Peyer's patch (tissue), 4 donors: ENCODE results near the gene HEPACAM2. TPM values are rescaled to one million over a fixed set of nuclear protein-coding genes. Genes with fewer than 3 reads are reported as not detected.

ENCODE experiments used
- DNase-seq, 3 donors: peaks; one replicate each; pipeline ENCODE4 v3.0.0-alpha.2; 2017 to 2019
- H3K27ac ChIP-seq, 4 donors: fragments of 200-600 bp; sonication (generic); one replicate each; pipeline ENCODE4 v1.5.1; 2016 to 2019
- H3K27me3 ChIP-seq, 2 donors: fragments of 200-600 bp; sonication (generic); one replicate each; pipeline ENCODE4 v1.5.1; 2019
- H3K36me3 ChIP-seq, 3 donors: fragments of 200-600 bp; sonication (generic); one replicate each; pipeline ENCODE4 v1.5.1; 2016 to 2019
- H3K4me1 ChIP-seq, 4 donors: fragments of 200-600 bp; sonication (generic); one replicate each; pipeline ENCODE4 v1.5.1; 2016 to 2019
- H3K4me3 ChIP-seq, 4 donors: fragments of 200-600 bp; sonication (generic); 1 replicate in 3 of 4; 2 replicates in 1 of 4; pipeline ENCODE4 v1.5.1; 2016 to 2019; ENCODE audit warnings: mild to moderate bottlenecking in 1 of 4
- H3K9me3 ChIP-seq, 4 donors: fragments of 200-600 bp; sonication (generic); one replicate each; pipeline ENCODE4 v1.5.1; 2016 to 2019; ENCODE audit warnings: mild to moderate bottlenecking in 1 of 4
- POLR2A ChIP-seq, 2 donors: fragments of 450-650 bp; IDR thresholded peaks; one replicate each; pipeline ENCODE4 v1.5.1; 2017; ENCODE audit warnings: antibody characterized with exemption in 2 of 2, mild to moderate bottlenecking in 2 of 2, moderate library complexity in 2 of 2
- total RNA-seq, 4 donors: library from RNA; depleted of rRNA; stranded (reverse); fragments of >200 nt; gene quantifications; one replicate each; pipeline ENCODE4 v1.1.0, GENCODE V29; 2016
- TF ChIP-seq, protein P1 (sequence below), 6 experiments: fragments of 450-650 bp in 4 of 6; fragments of 200-600 bp in 2 of 6; sonication (generic) in 1 of 6; IDR thresholded peaks; one replicate each; pipeline ENCODE4 v1.5.1; 2017 to 2019; ENCODE audit warnings: antibody characterized with exemption in 6 of 6, mild to moderate bottlenecking in 3 of 6, moderate library complexity in 1 of 6

HEPACAM2 gene
- total RNA-seq, 4 donors from 2014 or later, result 19.0 to 59.4 (median 28.4) TPM

DNA sequence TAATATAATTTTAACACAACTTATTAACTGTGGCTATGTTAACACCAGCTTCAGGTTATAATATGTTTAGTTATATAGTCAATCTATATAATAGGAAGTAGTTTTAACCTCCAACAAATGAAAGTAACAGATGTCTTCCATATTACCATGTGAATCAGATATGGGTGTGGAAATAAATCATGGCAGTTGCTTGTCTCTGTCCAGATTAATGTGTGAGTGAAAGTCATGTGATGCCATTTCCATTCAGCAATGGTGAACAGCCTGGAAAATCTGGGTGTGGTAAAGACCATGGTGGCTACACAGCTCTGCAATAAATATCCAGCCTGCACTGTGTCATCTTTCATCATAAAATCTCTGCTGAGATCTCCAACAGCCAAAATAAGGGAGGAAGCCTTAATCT, 27.8 kb downstream of the HEPACAM2 start:
- Histone ChIP-seq H3K4me3 (no peak overlapping the region), H3K9me3 (no peaks in the 10 kb centered on the region), H3K36me3 (no peaks in the 10 kb centered on the region), H3K4me1 (no peaks in the 10 kb centered on the region), H3K27ac (no peak overlapping the region), H3K27me3 (no peaks in the 10 kb centered on the region)
- no peak for TF ChIP-seq POLR2A (IDR thresholded peaks at IDR 0.05)
- TF ChIP-seq, protein P1, sequence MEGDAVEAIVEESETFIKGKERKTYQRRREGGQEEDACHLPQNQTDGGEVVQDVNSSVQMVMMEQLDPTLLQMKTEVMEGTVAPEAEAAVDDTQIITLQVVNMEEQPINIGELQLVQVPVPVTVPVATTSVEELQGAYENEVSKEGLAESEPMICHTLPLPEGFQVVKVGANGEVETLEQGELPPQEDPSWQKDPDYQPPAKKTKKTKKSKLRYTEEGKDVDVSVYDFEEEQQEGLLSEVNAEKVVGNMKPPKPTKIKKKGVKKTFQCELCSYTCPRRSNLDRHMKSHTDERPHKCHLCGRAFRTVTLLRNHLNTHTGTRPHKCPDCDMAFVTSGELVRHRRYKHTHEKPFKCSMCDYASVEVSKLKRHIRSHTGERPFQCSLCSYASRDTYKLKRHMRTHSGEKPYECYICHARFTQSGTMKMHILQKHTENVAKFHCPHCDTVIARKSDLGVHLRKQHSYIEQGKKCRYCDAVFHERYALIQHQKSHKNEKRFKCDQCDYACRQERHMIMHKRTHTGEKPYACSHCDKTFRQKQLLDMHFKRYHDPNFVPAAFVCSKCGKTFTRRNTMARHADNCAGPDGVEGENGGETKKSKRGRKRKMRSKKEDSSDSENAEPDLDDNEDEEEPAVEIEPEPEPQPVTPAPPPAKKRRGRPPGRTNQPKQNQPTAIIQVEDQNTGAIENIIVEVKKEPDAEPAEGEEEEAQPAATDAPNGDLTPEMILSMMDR (IDR thresholded peaks at IDR 0.05), result no peak
- no peak for DNase-seq

- Histone ChIP-seq H3K9me3 (no peaks in the 10 kb centered on the region), H3K27me3 (no peaks in the 10 kb centered on the region), H3K36me3 (no peaks in the 10 kb centered on the region), H3K4me3 (no peak overlapping the region), H3K27ac (no peak overlapping the region), H3K4me1 (no peaks in the 10 kb centered on the region)
- no peak for TF ChIP-seq POLR2A (IDR thresholded peaks at IDR 0.05)
- TF ChIP-seq, protein P1 (IDR thresholded peaks at IDR 0.05), result no peak
- no peak for DNase-seq
Measured at GRCh38 chr7:93196336-93196735, 29.9 kb downstream of the HEPACAM2 start.

DNA sequence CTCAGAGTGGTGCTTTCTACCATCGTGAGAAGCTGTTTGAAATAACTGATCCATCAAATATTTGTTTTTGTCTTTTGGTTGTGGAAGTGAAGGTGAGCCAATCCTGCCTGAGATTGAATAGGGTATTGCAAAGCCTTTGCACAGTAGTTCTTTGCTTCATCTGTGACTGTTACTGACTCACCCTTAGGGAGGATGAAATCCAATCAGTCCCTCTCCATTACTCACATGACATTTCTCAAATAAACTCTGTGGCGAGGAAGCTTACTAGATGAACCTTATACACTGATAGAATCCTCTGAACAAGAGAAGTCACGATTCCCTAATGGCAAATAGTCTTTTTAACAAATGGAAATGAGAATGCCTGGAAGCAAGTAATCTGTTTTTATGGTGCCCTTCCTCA, 31.9 kb downstream of the HEPACAM2 start:
- no peak overlapping the region for H3K27ac ChIP-seq
- TF ChIP-seq, protein P1 (IDR thresholded peaks at IDR 0.05), result no peak
- TF ChIP-seq POLR2A (IDR thresholded peaks at IDR 0.05), result no peak

GRCh38 chr7:93188870-93189634, 37.2 kb downstream of the HEPACAM2 start:
- TF ChIP-seq, protein P1 (IDR thresholded peaks at IDR 0.05), result no peak
- no peak for TF ChIP-seq POLR2A (IDR thresholded peaks at IDR 0.05)
- H3K9me3 ChIP-seq, result no peaks in the 10 kb centered on the region
- no peak overlapping the region for H3K4me3 ChIP-seq
- no peaks in the 10 kb centered on the region for H3K27me3 ChIP-seq
- no peak overlapping the region for H3K27ac ChIP-seq
- no peaks in the 10 kb centered on the region for H3K4me1 ChIP-seq
- no peaks in the 10 kb centered on the region for H3K36me3 ChIP-seq
- DNase-seq, result no peak

More for the DNA sequence above, 31.9 kb downstream of the HEPACAM2 start:
- H3K36me3 ChIP-seq, result no peaks in the 10 kb centered on the region
- no peak overlapping the region for H3K4me3 ChIP-seq
- no peaks in the 10 kb centered on the region for H3K27me3 ChIP-seq
- DNase-seq, result no peak
- H3K9me3 ChIP-seq, result no peaks in the 10 kb centered on the region
- no peaks in the 10 kb centered on the region for H3K4me1 ChIP-seq

GRCh38 chr7:93185303-93186027, 40.8 kb downstream of the HEPACAM2 start:
- H3K36me3 ChIP-seq, result no peaks in the 10 kb centered on the region
- H3K27ac ChIP-seq, result no peak overlapping the region
- no peak for TF ChIP-seq POLR2A (IDR thresholded peaks at IDR 0.05)
- TF ChIP-seq, protein P1 (IDR thresholded peaks at IDR 0.05), result no peak
- H3K27me3 ChIP-seq, result no peaks in the 10 kb centered on the region
- DNase-seq, result no peak
- H3K4me3 ChIP-seq, result no peak overlapping the region
- no peaks in the 10 kb centered on the region for H3K9me3 ChIP-seq
- H3K4me1 ChIP-seq, result no peaks in the 10 kb centered on the region
